GM12878 (cell line): Measurements from ENCODE around the gene CAMK1. TPM values are rescaled to one million over a fixed set of nuclear protein-coding genes. Genes with fewer than 3 reads are reported as not detected.

Experiments
- ATAC-seq: fragments of 200-7000 bp; cut with Tn5 transposase; 3 replicates; pipeline ENCODE4 v1.9.1; 2020; ENCODE audit warnings: mild to moderate bottlenecking, moderate library complexity
- BruUV-seq: library from RNA; stranded (reverse); fragments of 400-500 nt; replicated peaks from 2 replicates; lab custom pipeline; 2021; lab: Mats Ljungman, UMichigan
- CTCF ChIA-PET: fragments of 300-600 bp; sonication (Branson Sonifier 250); formaldehyde crosslinking; extraction: SDS; loops from one replicate; lab custom pipeline; 2021; ENCODE audit warnings: inconsistent platforms; lab: Yijun Ruan, JAX
- POLR2A ChIA-PET: fragments of 350-600 bp; formaldehyde crosslinking; extraction: SDS; loops from one replicate; lab custom pipeline; 2021; ENCODE audit warnings: inconsistent platforms; lab: Charles Lee
- RAD21 ChIA-PET: fragments of 300-600 bp; sonication (Branson Sonifier 250); formaldehyde crosslinking; loops from one replicate; lab custom pipeline; 2023; ENCODE audit warnings: antibody characterized with exemption; ENCODE audit not compliant: unreplicated experiment; lab: Charles Lee
- SMC1A ChIA-PET: fragments of 300-600 bp; sonication (Branson Sonifier 250); formaldehyde crosslinking; loops from one replicate; lab custom pipeline; 2023; ENCODE audit not compliant: unreplicated experiment, uncharacterized antibody; lab: Charles Lee
- DNase-seq: peaks from one replicate; pipeline ENCODE4 v3.0.0-alpha.2; 2011; ENCODE audit warnings: low read depth, low spot score
- FAIRE-seq: peaks from 3 replicates; lab custom pipeline; 2011; peaks lifted over from hg19 to GRCh38; lab: Jason Lieb, UNC
- H2AFZ ChIP-seq: 2 replicates; pipeline ENCODE4 v1.6.0; 2011; ENCODE audit warnings: low read depth, low read length, control low read depth; ENCODE audit not compliant: control insufficient read depth
- H3K27ac ChIP-seq: 2 replicates; pipeline ENCODE4 v1.5.1; 2011; ENCODE audit warnings: control low read depth; ENCODE audit not compliant: control insufficient read depth, insufficient read depth
- H3K27me3 ChIP-seq, 2 experiments: replicated peaks in 1 of 2; 2 replicates each; pipeline versions ENCODE4 v1.6.0 to v1.6.1; 2011; ENCODE audit warnings: low read length in 1 of 2; ENCODE audit not compliant: control insufficient read depth in 2 of 2, insufficient read depth in 2 of 2
- H3K36me3 ChIP-seq, 2 experiments: 2 replicates each; pipeline ENCODE4 v1.5.1; 2011; ENCODE audit warnings: low read length in 1 of 2; ENCODE audit not compliant: control insufficient read depth in 2 of 2, insufficient read depth in 2 of 2
- H3K4me1 ChIP-seq: 2 replicates; pipeline ENCODE4 v1.6.1; 2011; ENCODE audit warnings: mild to moderate bottlenecking, low read length, moderate library complexity, mixed read lengths; ENCODE audit not compliant: control insufficient read depth, insufficient read depth
- H3K4me2 ChIP-seq: 2 replicates; pipeline ENCODE4 v1.6.0; 2011; ENCODE audit warnings: control low read depth; ENCODE audit not compliant: control insufficient read depth, insufficient read depth
- H3K4me3 ChIP-seq: fragments of 200-600 bp; sonication (generic); 2 replicates; pipeline ENCODE4 v1.5.1; 2016
- H3K79me2 ChIP-seq: 2 replicates; pipeline ENCODE4 v1.6.0; 2011; ENCODE audit warnings: low read length; ENCODE audit not compliant: control insufficient read depth, insufficient read depth
- H3K9ac ChIP-seq: 2 replicates; pipeline ENCODE4 v1.8.0; 2011; ENCODE audit warnings: low read length, control low read depth, mixed read lengths; ENCODE audit not compliant: control insufficient read depth, insufficient read depth
- H3K9me3 ChIP-seq: replicated peaks from 3 replicates; pipeline ENCODE4 v1.5.1; 2011; ENCODE audit warnings: mild to moderate bottlenecking, low read length; ENCODE audit not compliant: control insufficient read depth, insufficient read depth
- H4K20me1 ChIP-seq: 2 replicates; pipeline ENCODE4 v1.6.0; 2011; ENCODE audit not compliant: control insufficient read depth, insufficient read depth
- BCL3 ChIP-seq: IDR thresholded peaks from 2 replicates; pipeline ENCODE4 v1.6.1; 2011; ENCODE audit warnings: borderline replicate concordance, low read depth, mild to moderate bottlenecking, moderate library complexity, low read length; ENCODE audit not compliant: insufficient read depth, poor library complexity, severe bottlenecking
- E2F8 ChIP-seq: fragments of 450-650 bp; IDR thresholded peaks from 2 replicates; pipeline ENCODE4 v1.6.1; 2018; ENCODE audit warnings: mild to moderate bottlenecking, low read depth, moderate library complexity; ENCODE audit not compliant: partially characterized antibody
- FOXK2 ChIP-seq: fragments of 450-650 bp; IDR thresholded peaks from 2 replicates; pipeline ENCODE4 v1.6.1; 2017; ENCODE audit warnings: mild to moderate bottlenecking, moderate library complexity
- HDGF ChIP-seq: fragments of 450-650 bp; IDR thresholded peaks from 2 replicates; pipeline ENCODE4 v1.6.1; 2016; ENCODE audit warnings: antibody characterized with exemption
- IRF5 ChIP-seq: fragments of 450-650 bp; IDR thresholded peaks from 2 replicates; pipeline ENCODE4 v1.6.1; 2017; ENCODE audit warnings: borderline replicate concordance
- KAT2A ChIP-seq: conservative IDR thresholded peaks from 2 replicates; pipeline ENCODE4 v1.6.1; 2011; ENCODE audit warnings: low read depth, low read length; ENCODE audit not compliant: control insufficient read depth
- SIX5 ChIP-seq: IDR thresholded peaks from 2 replicates; pipeline ENCODE4 v1.6.1; 2011; ENCODE audit warnings: mild to moderate bottlenecking, low read depth, low read length, moderate library complexity; ENCODE audit not compliant: severe bottlenecking
- SREBF2 ChIP-seq: IDR thresholded peaks from 2 replicates; pipeline ENCODE4 v1.6.1; 2012; ENCODE audit warnings: mild to moderate bottlenecking, low read length
- TCF3 ChIP-seq: IDR thresholded peaks from 2 replicates; pipeline ENCODE4 v1.6.1; 2012; ENCODE audit warnings: low read depth, mild to moderate bottlenecking, low read length, borderline replicate concordance; ENCODE audit not compliant: insufficient read depth
- ZBTB11 ChIP-seq: fragments of 450-650 bp; formaldehyde crosslinking; IDR thresholded peaks from 2 replicates; pipeline ENCODE4 v1.5.0; 2022; ENCODE audit warnings: mild to moderate bottlenecking, missing genetic modification characterization
- WGBS: methylation state at CpG from one replicate; pipeline ENCODE4 v1.1.6; 2016; ENCODE audit warnings: low lambda C conversion rate; ENCODE audit not compliant: insufficient replicate concordance, insufficient coverage; ENCODE audit errors: missing lambda C conversion rate; 5-methylcytosine and 5-hydroxymethylcytosine counted together
- in situ Hi-C: fragments of 300-500 bp; cut with MboI; formaldehyde crosslinking; loops from 9 replicates; pipeline ENCODE4 v1.14.3; 2018; ENCODE audit warnings: mixed read lengths
- intact Hi-C: fragments of 100-400 bp; cut with micrococcal nuclease; formaldehyde crosslinking; loops from one replicate; pipeline ENCODE4 v1.14.2; 2022; ENCODE audit not compliant: unreplicated experiment
- polyA plus RNA-seq, 11 experiments: library from polyadenylated mRNA; depleted of rRNA in 4 of 11; unstranded in 6 of 11; stranded (reverse) in 5 of 11; fragments of >200 nt; fragmentation: Nextera tagmentation in 4 of 11; fragmentation: Illumina TruSeq in 1 of 11; extraction: Ambion mirVana in 4 of 11; extraction: Trizol in 1 of 11; gene quantifications; 1 replicate in 1 of 11; 2 replicates in 10 of 11; pipeline versions ENCODE4 v1.2.1 to v1.2.3, GENCODE V29; 2011 to 2016; ENCODE audit warnings: inconsistent platforms in 2 of 11, missing spikeins in 2 of 11, low read depth in 1 of 11
- total RNA-seq, 4 experiments: library from RNA; depleted of rRNA in 3 of 4; stranded (reverse); fragments of >200 nt in 3 of 4; fragmentation: Illumina TruSeq in 1 of 4; extraction: Trizol in 1 of 4; gene quantifications; 2 replicates each; pipeline versions ENCODE4 v1.2.1 to v1.2.3, GENCODE V29; 2013 to 2021

CAMK1 gene
- total and polyA plus RNA-seq, 10 of the 15 experiments (the other 5 are each of a cell fraction or from before 2014, with no cell fraction given) = 0.24 to 2.1 (median 0.51) TPM; not detected in 2

GRCh38 chr3:9792405-9793160 lies 22.8 kb upstream of the CAMK1 start, which contains the start of the genes ARPC4 and TADA3:
TSS of gene ARPC4 (plus strand) at chr3:9793082. CDS start at chr3:9793122, 40 bp downstream.
TSS of gene TADA3 (minus strand) at chr3:9792473. CDS start at chr3:9791466, 1,007 bp downstream.
- peaks cover 66% of the 10 kb centered on the region for H3K79me2 ChIP-seq
- no peaks in the 10 kb centered on the region for H3K9me3 ChIP-seq
- H2AFZ ChIP-seq = peak within 1 kb of the TSS; percentile 94
- peaks cover 10 to 20% of the 10 kb centered on the region in 2 experiments for H3K36me3 ChIP-seq
- H3K9ac ChIP-seq = peak within 1 kb of the TSS; percentile 97
- BruUV-seq = no TSS peak
- H3K4me3 ChIP-seq = peak within 1 kb of the TSS; percentile 89
- WGBS = under 1% methylated on average over 59 of the region's 65 CpGs
- intact Hi-C loops = loop anchor here (1.0 to 5.0 kb wide), 4 partner anchors 42 to 140 kb away; partner anchors contain the start of genes BRPF1 and CRELD1
- peaks cover 14% of the 10 kb centered on the region for H3K4me1 ChIP-seq
- ChIA-PET SMC1A (interaction anchor here (0.6 to 1.8 kb wide), 7 partner anchors 21 to 1851 kb away, joined by 3 to 11 read pairs (median 3); partner anchors contain the start of genes JAGN1, OGG1 and VGLL4), CTCF (interaction anchor here (0.6 to 1.6 kb wide), 10 partner anchors 11 to 398 kb away, joined by 3 to 6 read pairs (median 4); partner anchors contain the start of genes MTMR14 and OGG1), RAD21 (interaction anchor here (0.6 to 1.4 kb wide), 12 partner anchors 10 to 333 kb away, joined by 3 to 10 read pairs (median 4); partner anchors contain the start of genes BRPF1, CRELD1, FANCD2 and OGG1), POLR2A (interaction anchor here (0.5 to 2.0 kb wide), 14 partner anchors 11 to 430 kb away, joined by 3 to 20 read pairs (median 6); partner anchors contain the start of genes BRPF1, JAGN1, MTMR14 and OGG1)
- ATAC-seq (peak; percentile 88), DNase-seq (peak; percentile 92), FAIRE-seq (peak; percentile 97)
- peaks cover 6% of the 10 kb centered on the region; the same call in 1 of the 2 replicates for H4K20me1 ChIP-seq
- peak within 1 kb of the TSS; percentile 99 for H3K27ac ChIP-seq
- in situ Hi-C loops = no loop called here
- peak within 1 kb of the TSS; percentile 78 for H3K4me2 ChIP-seq
- H3K27me3 ChIP-seq = no peaks in the 10 kb centered on the region
- TF ChIP-seq KAT2A (no peak), IRF5 (peak; percentile 72), TCF3 (no peak), ZBTB11 (CRISPR knock-in tag) (no peak), E2F8 (peak; percentile 68), BCL3 (peak; percentile 7), FOXK2 (peak; percentile 99), SREBF2 (no peak), HDGF (no peak; the same call in 1 of the 2 replicates), SIX5 (peak; percentile 47)
